NCI-H128 (cell line): ENCODE results near the gene IFNL2.
"Not testable (repeated sequence)": the region's sequence is repeated elsewhere in the genome, so short reads cannot be mapped to it uniquely, and the experiment has no call there.

Source experiments
- DNase-seq: peaks from one replicate; lab custom pipeline; 2025; ENCODE audit not compliant: unreplicated experiment; lab: John Stamatoyannopoulos, UW

IFNL2 gene

GRCh38 chr19:39268085-39268484 is at the start of gene IFNL2:
Gene IFNL2 (plus strand): TSS chr19:39268396. CDS start chr19:39268569, 173 bp downstream.
- DNase-seq, result not testable (repeated sequence)

- not testable (repeated sequence) for DNase-seq
Measured at GRCh38 chr19:39219108-39219507, 49.1 kb upstream of the IFNL2 start.

- DNase-seq, result no peak
Measured at GRCh38 chr19:39223703-39224279, 44.4 kb upstream of the IFNL2 start.

- DNase-seq, result no peak
Measured at GRCh38 chr19:39224910-39225309, 43.3 kb upstream of the IFNL2 start.

GRCh38 chr19:39230096-39230764 is 38.0 kb upstream of the IFNL2 start:
- no peak for DNase-seq

- no peak for DNase-seq
Measured at GRCh38 chr19:39232708-39233107, 35.5 kb upstream of the IFNL2 start.

- DNase-seq, result no peak
Measured at GRCh38 chr19:39236527-39236926, 31.7 kb upstream of the IFNL2 start.

- no peak for DNase-seq
Measured at GRCh38 chr19:39237200-39238184, 30.7 kb upstream of the IFNL2 start.

- no peak for DNase-seq
Measured at GRCh38 chr19:39238209-39238608, 30.0 kb upstream of the IFNL2 start.

- DNase-seq, result no peak
Measured at GRCh38 chr19:39238944-39239343, 29.3 kb upstream of the IFNL2 start.

- DNase-seq, result no peak
Measured at GRCh38 chr19:39240421-39240820, 27.8 kb upstream of the IFNL2 start.

- DNase-seq, result not testable (repeated sequence)
Measured at GRCh38 chr19:39243741-39244140, 24.5 kb upstream of the IFNL2 start.

- DNase-seq, result not testable (repeated sequence)
Measured at GRCh38 chr19:39244410-39245100, 23.6 kb upstream of the IFNL2 start, which contains the start of gene IFNL3. Gene IFNL3 (minus strand): TSS chr19:39245006. CDS start chr19:39244967, 39 bp downstream.

- not testable (repeated sequence) for DNase-seq
Measured at GRCh38 chr19:39245166-39245565, 23.0 kb upstream of the IFNL2 start.

GRCh38 chr19:39246951-39247669 is 21.1 kb upstream of the IFNL2 start:
- DNase-seq, result no peak

GRCh38 chr19:39247701-39248664 is 20.2 kb upstream of the IFNL2 start:
- no peak for DNase-seq

- DNase-seq, result no peak
Measured at GRCh38 chr19:39248806-39249205, 19.4 kb upstream of the IFNL2 start, which contains the start of gene IFNL4. Gene IFNL4 (minus strand): TSS chr19:39248856.

GRCh38 chr19:39251081-39251480 is 17.1 kb upstream of the IFNL2 start:
- DNase-seq, result no peak

- no peak for DNase-seq
Measured at GRCh38 chr19:39251846-39252245, 16.4 kb upstream of the IFNL2 start.
